ENCODE results near the gene SYDE1. TPM values are rescaled to one million over a fixed set of nuclear protein-coding genes. Genes with fewer than 3 reads are reported as not detected.

Gene SYDE1
- total RNA-seq, 1 donor from 2014 or later = 13.1 TPM

GRCh38 chr19:15124572-15125231 lies 17.5 kb downstream of the SYDE1 start:
- H3K4me1 ChIP-seq = peaks cover 31% of the 10 kb centered on the region
- H3K9me3 ChIP-seq (replicated peaks) = no peaks in the 10 kb centered on the region
- H3K4me3 ChIP-seq = peak overlapping the region; percentile 75
- H3K27ac ChIP-seq (replicated peaks) = peak overlapping the region; percentile 96
- TF ChIP-seq CTCF (IDR thresholded peaks at IDR 0.05; ENCODE audit: borderline replicate concordance) = no peak
- no peak for DNase-seq
- peaks cover 37% of the 10 kb centered on the region for H3K36me3 ChIP-seq
- no peaks in the 10 kb centered on the region for H3K27me3 ChIP-seq (ENCODE audit: low read depth)
- intact Hi-C loops (cut with micrococcal nuclease) = no loop called here

DNA sequence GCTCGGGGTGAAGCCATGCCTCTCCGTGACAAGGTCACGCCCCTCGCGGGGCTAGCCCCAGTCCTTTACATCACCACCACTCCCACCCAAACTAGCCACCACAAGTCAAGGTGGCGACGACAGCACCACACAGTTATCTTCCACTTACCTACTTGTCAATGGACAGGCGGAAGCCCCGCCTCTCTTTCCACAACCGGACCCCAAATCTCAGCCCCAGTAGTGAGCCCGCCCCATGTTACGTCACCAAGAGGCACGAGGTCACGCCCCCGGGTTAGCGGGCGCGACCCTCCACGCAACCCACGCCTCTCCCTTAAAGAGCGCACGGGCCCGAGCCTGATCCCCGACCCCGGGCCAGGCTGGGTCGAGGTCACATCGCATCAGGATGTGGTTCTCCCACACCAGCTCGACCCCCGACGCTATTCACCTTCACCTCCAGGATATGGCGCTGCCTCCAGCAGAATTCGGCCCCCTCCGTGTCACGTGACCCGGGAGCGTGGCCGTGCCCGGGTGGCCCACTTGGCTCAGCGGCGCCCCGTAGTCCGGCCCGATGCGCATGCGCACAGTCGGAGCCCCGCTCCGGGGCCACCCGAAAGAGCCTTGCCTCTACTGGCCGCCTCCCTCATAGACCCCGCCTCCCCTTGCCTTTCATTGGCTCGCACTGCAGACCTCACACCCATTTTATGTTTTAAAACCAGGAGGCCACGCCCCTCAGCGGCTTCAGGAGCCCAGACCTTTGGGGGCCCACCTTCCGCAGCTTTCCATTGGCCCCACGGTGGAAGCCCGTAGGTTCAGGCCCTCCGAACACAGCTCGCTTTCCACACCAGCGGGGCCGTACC lies 18.2 kb downstream of the SYDE1 start:
- peak; percentile 99 for DNase-seq
- Histone ChIP-seq H3K4me3 (peak overlapping the region; percentile 75), H3K4me1 (peaks cover 31% of the 10 kb centered on the region), H3K27me3 (ENCODE audit: low read depth) (no peaks in the 10 kb centered on the region), H3K9me3 (replicated peaks) (no peaks in the 10 kb centered on the region), H3K36me3 (peaks cover 30% of the 10 kb centered on the region), H3K27ac (replicated peaks) (peak overlapping the region; percentile 96)
- no peak for TF ChIP-seq CTCF (IDR thresholded peaks at IDR 0.05; ENCODE audit: borderline replicate concordance)
- intact Hi-C loops (cut with micrococcal nuclease) = no loop called here

GRCh38 chr19:15126131-15126910 lies 19.1 kb downstream of the SYDE1 start:
- Histone ChIP-seq H3K27me3 (ENCODE audit: low read depth) (no peaks in the 10 kb centered on the region), H3K4me1 (peaks cover 31% of the 10 kb centered on the region), H3K9me3 (replicated peaks) (no peaks in the 10 kb centered on the region), H3K4me3 (peak overlapping the region; percentile 75), H3K27ac (replicated peaks) (peak overlapping the region; percentile 96), H3K36me3 (peaks cover 21% of the 10 kb centered on the region)
- no peak for TF ChIP-seq CTCF (IDR thresholded peaks at IDR 0.05; ENCODE audit: borderline replicate concordance)
- DNase-seq = no peak
- intact Hi-C loops (cut with micrococcal nuclease) = no loop called here

DNA sequence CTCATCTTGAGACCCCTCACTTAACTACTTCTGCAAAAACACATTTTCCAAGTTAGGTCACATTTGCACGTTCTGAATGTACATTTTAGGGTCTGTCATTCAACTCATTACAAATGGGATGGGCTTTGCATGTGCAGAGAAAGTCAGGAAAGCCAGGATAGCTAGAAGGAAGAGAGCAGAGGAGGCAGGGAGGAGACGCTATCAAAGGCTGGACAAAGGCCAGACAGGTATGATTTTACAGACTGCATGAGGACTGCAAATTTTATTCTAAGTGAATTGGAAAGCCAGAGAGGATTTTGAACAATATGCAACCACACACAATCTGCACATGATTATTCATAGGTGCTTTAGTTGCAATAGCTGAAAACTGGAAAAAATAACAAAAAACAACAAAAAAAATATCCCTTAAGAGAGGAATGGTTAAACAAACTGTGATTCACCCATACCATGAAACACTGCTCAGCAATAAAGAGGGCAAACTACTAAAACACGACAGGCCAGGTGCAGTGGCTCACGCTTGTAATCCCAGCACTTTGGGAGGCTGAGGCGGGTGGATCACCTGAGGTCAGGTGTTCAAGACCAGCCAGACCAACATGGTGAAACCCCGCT lies 21.1 kb downstream of the SYDE1 start:
- Histone ChIP-seq H3K36me3 (peaks cover 2% of the 10 kb centered on the region), H3K27me3 (ENCODE audit: low read depth) (no peaks in the 10 kb centered on the region), H3K9me3 (replicated peaks) (no peaks in the 10 kb centered on the region), H3K27ac (replicated peaks) (no peak overlapping the region), H3K4me3 (no peak overlapping the region), H3K4me1 (peaks cover 25% of the 10 kb centered on the region)
- no peak for DNase-seq
- intact Hi-C loops (cut with micrococcal nuclease) = no loop called here
- no peak for TF ChIP-seq CTCF (IDR thresholded peaks at IDR 0.05; ENCODE audit: borderline replicate concordance)

Measured in left ventricle myocardium inferior (tissue), 1 donor.